ENCODE results near the gene LGALS3. TPM values are rescaled to one million over a fixed set of nuclear protein-coding genes. Genes with fewer than 3 reads are reported as not detected.

The LGALS3 gene
- total RNA-seq, 1 donor from 2014 or later = 194 TPM

- H3K4me1 ChIP-seq = no peaks in the 10 kb centered on the region
- TF ChIP-seq CTCF (IDR thresholded peaks at IDR 0.05; ENCODE audit: borderline replicate concordance) = no peak
- intact Hi-C loops (cut with micrococcal nuclease) = no loop called here
- H3K27me3 ChIP-seq (ENCODE audit: low read depth) = no peaks in the 10 kb centered on the region
- H3K36me3 ChIP-seq = no peaks in the 10 kb centered on the region
- H3K9me3 ChIP-seq (replicated peaks) = no peaks in the 10 kb centered on the region
- H3K4me3 ChIP-seq = no peak overlapping the region
- H3K27ac ChIP-seq (replicated peaks) = no peak overlapping the region
- DNase-seq = no peak
Measured at GRCh38 chr14:55180006-55180405, 51.0 kb downstream of the LGALS3 start.

- no peaks in the 10 kb centered on the region for H3K36me3 ChIP-seq
- intact Hi-C loops (cut with micrococcal nuclease) = no loop called here
- H3K9me3 ChIP-seq (replicated peaks) = no peaks in the 10 kb centered on the region
- H3K27me3 ChIP-seq (ENCODE audit: low read depth) = no peaks in the 10 kb centered on the region
- no peak overlapping the region for H3K27ac ChIP-seq (replicated peaks)
- DNase-seq = no peak
- no peak overlapping the region for H3K4me3 ChIP-seq
- no peak for TF ChIP-seq CTCF (IDR thresholded peaks at IDR 0.05; ENCODE audit: borderline replicate concordance)
- no peaks in the 10 kb centered on the region for H3K4me1 ChIP-seq
Measured at GRCh38 chr14:55180434-55180833, 51.4 kb downstream of the LGALS3 start.

- TF ChIP-seq CTCF (IDR thresholded peaks at IDR 0.05; ENCODE audit: borderline replicate concordance) = no peak
- no peak overlapping the region for H3K4me3 ChIP-seq
- H3K27ac ChIP-seq (replicated peaks) = no peak overlapping the region
- H3K9me3 ChIP-seq (replicated peaks) = no peaks in the 10 kb centered on the region
- DNase-seq = no peak
- peaks cover 14% of the 10 kb centered on the region for H3K4me1 ChIP-seq
- H3K27me3 ChIP-seq (ENCODE audit: low read depth) = no peaks in the 10 kb centered on the region
- intact Hi-C loops (cut with micrococcal nuclease) = no loop called here
- no peaks in the 10 kb centered on the region for H3K36me3 ChIP-seq
Measured at GRCh38 chr14:55188686-55189295, 59.7 kb downstream of the LGALS3 start.

- H3K4me1 ChIP-seq = peaks cover 14% of the 10 kb centered on the region
- DNase-seq = no peak
- TF ChIP-seq CTCF (IDR thresholded peaks at IDR 0.05; ENCODE audit: borderline replicate concordance) = no peak
- peak overlapping the region; percentile 79 for H3K4me3 ChIP-seq
- H3K27me3 ChIP-seq (ENCODE audit: low read depth) = no peaks in the 10 kb centered on the region
- no peaks in the 10 kb centered on the region for H3K9me3 ChIP-seq (replicated peaks)
- no peaks in the 10 kb centered on the region for H3K36me3 ChIP-seq
- intact Hi-C loops (cut with micrococcal nuclease) = no loop called here
- H3K27ac ChIP-seq (replicated peaks) = no peak overlapping the region
Measured at GRCh38 chr14:55190906-55191202, 61.8 kb downstream of the LGALS3 start.

GRCh38 chr14:55191203-55192053, 62.4 kb downstream of the LGALS3 start, which contains the start of gene DLGAP5:
TSS of gene DLGAP5 (minus strand) at chr14:55191585. CDS start at chr14:55189179, 2,406 bp downstream.
- no peaks in the 10 kb centered on the region for H3K27me3 ChIP-seq (ENCODE audit: low read depth)
- peak within 1 kb of the TSS; percentile 59 for H3K27ac ChIP-seq (replicated peaks)
- H3K4me3 ChIP-seq = peak within 1 kb of the TSS; percentile 79
- no peak for TF ChIP-seq CTCF (IDR thresholded peaks at IDR 0.05; ENCODE audit: borderline replicate concordance)
- intact Hi-C loops (cut with micrococcal nuclease) = no loop called here
- H3K9me3 ChIP-seq (replicated peaks) = no peaks in the 10 kb centered on the region
- H3K36me3 ChIP-seq = no peaks in the 10 kb centered on the region
- DNase-seq = peak; percentile 90
- peaks cover 14% of the 10 kb centered on the region for H3K4me1 ChIP-seq
